HEK293 (cell line): ENCODE data around the gene ADAMTSL3.

Experiments
- CTCF ChIA-PET: fragments of 350-600 bp; formaldehyde crosslinking; extraction: SDS; loops from one replicate; lab custom pipeline; 2021; ENCODE audit warnings: antibody characterized with exemption; lab: Yijun Ruan, JAX
- POLR2A ChIA-PET: fragments of 300-600 bp; formaldehyde crosslinking; extraction: SDS; loops from one replicate; lab custom pipeline; 2020; ENCODE audit warnings: antibody characterized with exemption, inconsistent platforms; lab: Yijun Ruan, JAX
- H3K27ac ChIP-seq: fragments of 200-500 bp; sonication (Bioruptor generic); 2 replicates; pipeline ENCODE4 v1.5.1; 2014; ENCODE audit warnings: low read depth, low read length, control low read depth, inconsistent platforms; ENCODE audit errors: extremely low read depth
- H3K36me3 ChIP-seq, 2 experiments: fragments of 200-500 bp in 1 of 2; sonication (Bioruptor generic) in 1 of 2; 1 replicate in 1 of 2; 2 replicates in 1 of 2; pipeline ENCODE4 v1.5.1; 2014 to 2017; ENCODE audit warnings: inconsistent platforms in 2 of 2, low read length in 2 of 2; ENCODE audit not compliant: control insufficient read depth in 2 of 2, insufficient read depth in 1 of 2
- H3K4me1 ChIP-seq: fragments of 200-500 bp; sonication (Bioruptor generic); 2 replicates; pipeline ENCODE4 v1.5.1; 2014; ENCODE audit warnings: mild to moderate bottlenecking, low read length, inconsistent platforms; ENCODE audit not compliant: control insufficient read depth, insufficient read depth
- H3K4me3 ChIP-seq: 2 replicates; pipeline ENCODE4 v1.5.1; 2011; ENCODE audit warnings: low read depth, mild to moderate bottlenecking, control low read depth, low read length, moderate library complexity
- H3K9me3 ChIP-seq: fragments of 200-500 bp; sonication (Bioruptor generic); 2 replicates; pipeline ENCODE4 v1.5.1; 2014; ENCODE audit warnings: low read depth, low read length, inconsistent platforms; ENCODE audit not compliant: control insufficient read depth, insufficient read depth
- BCL11A ChIP-seq: fragments of 450-650 bp; formaldehyde crosslinking; IDR thresholded peaks from 2 replicates; pipeline ENCODE4 v1.5.1; 2016; ENCODE audit warnings: low read depth, missing biosample characterization, missing genetic modification characterization
- GLIS2 ChIP-seq: fragments of 450-650 bp; formaldehyde crosslinking; IDR thresholded peaks from 2 replicates; pipeline ENCODE4 v1.5.1; 2016; ENCODE audit warnings: missing biosample characterization, missing genetic modification characterization
- KLF8 ChIP-seq: fragments of 450-650 bp; formaldehyde crosslinking; IDR thresholded peaks from 2 replicates; pipeline ENCODE4 v1.5.1; 2016; ENCODE audit warnings: missing biosample characterization, missing genetic modification characterization
- KLF9 ChIP-seq: fragments of 450-650 bp; formaldehyde crosslinking; IDR thresholded peaks from 2 replicates; pipeline ENCODE4 v1.5.1; 2016; ENCODE audit warnings: missing biosample characterization, missing genetic modification characterization, low read depth
- OSR2 ChIP-seq: fragments of 450-650 bp; formaldehyde crosslinking; IDR thresholded peaks from 2 replicates; pipeline ENCODE4 v1.5.1; 2016; ENCODE audit warnings: missing biosample characterization, missing genetic modification characterization
- PRDM1 ChIP-seq: fragments of 450-650 bp; formaldehyde crosslinking; IDR thresholded peaks from 2 replicates; pipeline ENCODE4; 2016; ENCODE audit warnings: missing biosample characterization, missing genetic modification characterization
- RBAK ChIP-seq: fragments of 450-650 bp; formaldehyde crosslinking; IDR thresholded peaks from 2 replicates; pipeline ENCODE4 v1.5.1; 2016; ENCODE audit warnings: missing biosample characterization, missing genetic modification characterization
- REPIN1 ChIP-seq: fragments of 450-650 bp; formaldehyde crosslinking; IDR thresholded peaks from 2 replicates; pipeline ENCODE4 v1.5.1; 2017; ENCODE audit warnings: missing biosample characterization, missing genetic modification characterization, low read depth
- SCRT1 ChIP-seq: fragments of 450-650 bp; formaldehyde crosslinking; IDR thresholded peaks from 2 replicates; pipeline ENCODE4 v1.5.1; 2016; ENCODE audit warnings: missing biosample characterization, missing genetic modification characterization, borderline replicate concordance
- SP2 ChIP-seq: fragments of 450-650 bp; formaldehyde crosslinking; IDR thresholded peaks from 2 replicates; pipeline ENCODE4 v1.5.1; 2016; ENCODE audit warnings: missing biosample characterization, missing genetic modification characterization
- SP7 ChIP-seq: fragments of 450-650 bp; formaldehyde crosslinking; IDR thresholded peaks from 2 replicates; pipeline ENCODE4 v1.5.1; 2016; ENCODE audit warnings: missing biosample characterization, missing genetic modification characterization
- ZEB2 ChIP-seq: fragments of 450-650 bp; formaldehyde crosslinking; IDR thresholded peaks from 2 replicates; pipeline ENCODE4 v1.5.1; 2016; ENCODE audit warnings: missing biosample characterization, missing genetic modification characterization
- ZNF10 ChIP-seq: fragments of 450-650 bp; formaldehyde crosslinking; IDR thresholded peaks from 2 replicates; pipeline ENCODE4 v1.5.1; 2017; ENCODE audit warnings: missing biosample characterization, missing genetic modification characterization
- ZNF19 ChIP-seq: fragments of 450-650 bp; formaldehyde crosslinking; IDR thresholded peaks from 2 replicates; pipeline ENCODE4; 2016; ENCODE audit warnings: missing biosample characterization, missing genetic modification characterization, low read depth
- ZNF211 ChIP-seq: fragments of 450-650 bp; formaldehyde crosslinking; IDR thresholded peaks from 2 replicates; pipeline ENCODE4 v1.5.1; 2016; ENCODE audit warnings: low read depth, missing biosample characterization, missing genetic modification characterization
- ZNF560 ChIP-seq: fragments of 450-650 bp; formaldehyde crosslinking; IDR thresholded peaks from 2 replicates; pipeline ENCODE4 v1.5.1; 2017; ENCODE audit warnings: missing biosample characterization, missing genetic modification characterization, borderline replicate concordance
- ZNF610 ChIP-seq: fragments of 450-650 bp; formaldehyde crosslinking; IDR thresholded peaks from 2 replicates; pipeline ENCODE4 v1.5.1; 2016; ENCODE audit warnings: missing biosample characterization, missing genetic modification characterization, borderline replicate concordance
- ZNF621 ChIP-seq: fragments of 450-650 bp; formaldehyde crosslinking; IDR thresholded peaks from 2 replicates; pipeline ENCODE4 v1.5.1; 2017; ENCODE audit warnings: missing biosample characterization, missing genetic modification characterization
- ZNF624 ChIP-seq: fragments of 450-650 bp; formaldehyde crosslinking; IDR thresholded peaks from 2 replicates; pipeline ENCODE4 v1.5.1; 2017; ENCODE audit warnings: missing biosample characterization, missing genetic modification characterization
- ZNF701 ChIP-seq: fragments of 450-650 bp; formaldehyde crosslinking; IDR thresholded peaks from 2 replicates; pipeline ENCODE4 v1.5.1; 2016; ENCODE audit warnings: missing biosample characterization, missing genetic modification characterization
- TF ChIP-seq, protein P1 (sequence below): fragments of 450-650 bp; formaldehyde crosslinking; conservative IDR thresholded peaks from 2 replicates; pipeline ENCODE4 v1.5.1; 2016; ENCODE audit warnings: low read depth, missing biosample characterization, missing genetic modification characterization
- TF ChIP-seq, protein P2 (sequence below): fragments of 450-650 bp; formaldehyde crosslinking; IDR thresholded peaks from 2 replicates; pipeline ENCODE4 v1.5.1; 2016; ENCODE audit warnings: missing biosample characterization, missing genetic modification characterization
- TF ChIP-seq, protein P3 (sequence below): fragments of 450-650 bp; formaldehyde crosslinking; IDR thresholded peaks from 2 replicates; pipeline ENCODE4 v1.5.1; 2016; ENCODE audit warnings: missing biosample characterization, missing genetic modification characterization
- TF ChIP-seq, protein P4 (sequence below): fragments of 450-650 bp; formaldehyde crosslinking; IDR thresholded peaks from 2 replicates; pipeline ENCODE4 v1.5.1; 2016; ENCODE audit warnings: missing biosample characterization, missing genetic modification characterization
- TF ChIP-seq, protein P5 (sequence below): fragments of 450-650 bp; formaldehyde crosslinking; IDR thresholded peaks from 2 replicates; pipeline ENCODE4 v1.5.1; 2016; ENCODE audit warnings: missing biosample characterization, missing genetic modification characterization

ADAMTSL3 gene

DNA sequence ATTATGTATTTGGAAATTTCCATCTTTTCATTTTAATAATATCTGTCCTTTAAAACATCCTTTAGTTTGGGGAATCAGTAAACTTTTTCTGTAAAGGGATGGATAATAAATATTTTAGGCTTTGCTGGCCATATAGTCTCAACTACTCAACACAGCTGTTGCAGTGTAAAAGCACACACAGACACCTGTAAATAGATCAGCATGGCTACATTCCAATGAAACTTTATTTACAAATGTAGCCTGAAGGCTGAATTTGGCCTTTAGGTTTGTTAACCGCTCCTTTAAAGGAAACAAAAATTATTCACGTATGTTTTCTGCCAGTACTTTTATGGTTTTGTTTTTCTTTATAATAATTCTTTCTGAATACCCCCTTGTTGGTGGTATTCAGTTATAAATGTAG lies 184.8 kb downstream of the ADAMTSL3 start (continued):
- TF ChIP-seq, protein P1, sequence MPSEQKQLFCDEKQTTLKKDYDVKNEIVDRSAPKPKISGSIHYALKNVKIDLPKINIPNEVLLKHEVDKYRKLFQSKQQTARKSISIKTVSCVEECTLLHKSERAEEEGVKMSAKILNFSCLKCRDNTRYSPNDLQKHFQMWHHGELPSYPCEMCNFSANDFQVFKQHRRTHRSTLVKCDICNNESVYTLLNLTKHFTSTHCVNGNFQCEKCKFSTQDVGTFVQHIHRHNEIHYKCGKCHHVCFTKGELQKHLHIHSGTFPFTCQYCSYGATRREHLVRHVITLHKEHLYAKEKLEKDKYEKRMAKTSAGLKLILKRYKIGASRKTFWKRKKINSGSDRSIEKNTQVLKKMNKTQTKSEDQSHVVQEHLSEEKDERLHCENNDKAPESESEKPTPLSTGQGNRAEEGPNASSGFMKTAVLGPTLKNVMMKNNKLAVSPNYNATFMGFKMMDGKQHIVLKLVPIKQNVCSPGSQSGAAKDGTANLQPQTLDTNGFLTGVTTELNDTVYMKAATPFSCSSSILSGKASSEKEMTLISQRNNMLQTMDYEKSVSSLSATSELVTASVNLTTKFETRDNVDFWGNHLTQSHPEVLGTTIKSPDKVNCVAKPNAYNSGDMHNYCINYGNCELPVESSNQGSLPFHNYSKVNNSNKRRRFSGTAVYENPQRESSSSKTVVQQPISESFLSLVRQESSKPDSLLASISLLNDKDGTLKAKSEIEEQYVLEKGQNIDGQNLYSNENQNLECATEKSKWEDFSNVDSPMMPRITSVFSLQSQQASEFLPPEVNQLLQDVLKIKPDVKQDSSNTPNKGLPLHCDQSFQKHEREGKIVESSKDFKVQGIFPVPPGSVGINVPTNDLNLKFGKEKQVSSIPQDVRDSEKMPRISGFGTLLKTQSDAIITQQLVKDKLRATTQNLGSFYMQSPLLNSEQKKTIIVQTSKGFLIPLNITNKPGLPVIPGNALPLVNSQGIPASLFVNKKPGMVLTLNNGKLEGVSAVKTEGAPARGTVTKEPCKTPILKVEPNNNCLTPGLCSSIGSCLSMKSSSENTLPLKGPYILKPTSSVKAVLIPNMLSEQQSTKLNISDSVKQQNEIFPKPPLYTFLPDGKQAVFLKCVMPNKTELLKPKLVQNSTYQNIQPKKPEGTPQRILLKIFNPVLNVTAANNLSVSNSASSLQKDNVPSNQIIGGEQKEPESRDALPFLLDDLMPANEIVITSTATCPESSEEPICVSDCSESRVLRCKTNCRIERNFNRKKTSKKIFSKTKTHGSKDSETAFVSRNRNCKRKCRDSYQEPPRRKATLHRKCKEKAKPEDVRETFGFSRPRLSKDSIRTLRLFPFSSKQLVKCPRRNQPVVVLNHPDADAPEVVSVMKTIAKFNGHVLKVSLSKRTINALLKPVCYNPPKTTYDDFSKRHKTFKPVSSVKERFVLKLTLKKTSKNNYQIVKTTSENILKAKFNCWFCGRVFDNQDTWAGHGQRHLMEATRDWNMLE (tag by site-specific recombination) = no peak
- no peak for TF ChIP-seq KLF8
- no peak for TF ChIP-seq RBAK (tag by site-specific recombination)
- no peak for TF ChIP-seq ZNF624 (tag by site-specific recombination)
- TF ChIP-seq ZNF621 (tag by site-specific recombination) = no peak
- TF ChIP-seq, protein P2, sequence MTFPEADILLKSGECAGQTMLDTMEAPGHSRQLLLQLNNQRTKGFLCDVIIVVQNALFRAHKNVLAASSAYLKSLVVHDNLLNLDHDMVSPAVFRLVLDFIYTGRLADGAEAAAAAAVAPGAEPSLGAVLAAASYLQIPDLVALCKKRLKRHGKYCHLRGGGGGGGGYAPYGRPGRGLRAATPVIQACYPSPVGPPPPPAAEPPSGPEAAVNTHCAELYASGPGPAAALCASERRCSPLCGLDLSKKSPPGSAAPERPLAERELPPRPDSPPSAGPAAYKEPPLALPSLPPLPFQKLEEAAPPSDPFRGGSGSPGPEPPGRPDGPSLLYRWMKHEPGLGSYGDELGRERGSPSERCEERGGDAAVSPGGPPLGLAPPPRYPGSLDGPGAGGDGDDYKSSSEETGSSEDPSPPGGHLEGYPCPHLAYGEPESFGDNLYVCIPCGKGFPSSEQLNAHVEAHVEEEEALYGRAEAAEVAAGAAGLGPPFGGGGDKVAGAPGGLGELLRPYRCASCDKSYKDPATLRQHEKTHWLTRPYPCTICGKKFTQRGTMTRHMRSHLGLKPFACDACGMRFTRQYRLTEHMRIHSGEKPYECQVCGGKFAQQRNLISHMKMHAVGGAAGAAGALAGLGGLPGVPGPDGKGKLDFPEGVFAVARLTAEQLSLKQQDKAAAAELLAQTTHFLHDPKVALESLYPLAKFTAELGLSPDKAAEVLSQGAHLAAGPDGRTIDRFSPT (tag by site-specific recombination) = no peak
- no peak for TF ChIP-seq BCL11A (tag by site-specific recombination)
- TF ChIP-seq PRDM1 (tag by site-specific recombination) = no peak
- no peak for TF ChIP-seq ZEB2 (tag by site-specific recombination)
- no peak for TF ChIP-seq ZNF10
- TF ChIP-seq OSR2 (tag by site-specific recombination) = no peak

DNA sequence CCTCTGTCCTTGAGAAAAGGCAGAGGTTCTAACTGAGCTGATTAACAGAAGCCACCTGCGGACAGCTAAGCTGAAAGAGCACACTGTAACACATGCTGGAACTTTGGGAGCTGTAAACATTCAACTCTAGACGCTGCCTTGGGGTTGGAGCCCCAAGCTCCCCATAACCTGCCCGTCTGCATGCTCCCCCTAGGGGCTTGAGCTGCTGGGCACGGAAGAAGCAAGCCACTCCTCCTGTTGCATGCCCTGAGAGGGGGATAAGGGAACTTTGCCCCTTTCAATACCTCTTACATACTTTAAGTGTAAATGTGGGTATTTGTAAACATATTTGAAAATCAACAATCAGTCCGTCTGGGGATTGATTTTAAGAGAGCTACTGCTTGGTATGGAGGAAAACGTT lies 188.4 kb downstream of the ADAMTSL3 start:
- no peak for TF ChIP-seq SP2
- TF ChIP-seq ZNF701 (tag by site-specific recombination) = no peak
- no peak for TF ChIP-seq SP7 (tag by site-specific recombination)
- no peak for TF ChIP-seq KLF9
- TF ChIP-seq, protein P3, sequence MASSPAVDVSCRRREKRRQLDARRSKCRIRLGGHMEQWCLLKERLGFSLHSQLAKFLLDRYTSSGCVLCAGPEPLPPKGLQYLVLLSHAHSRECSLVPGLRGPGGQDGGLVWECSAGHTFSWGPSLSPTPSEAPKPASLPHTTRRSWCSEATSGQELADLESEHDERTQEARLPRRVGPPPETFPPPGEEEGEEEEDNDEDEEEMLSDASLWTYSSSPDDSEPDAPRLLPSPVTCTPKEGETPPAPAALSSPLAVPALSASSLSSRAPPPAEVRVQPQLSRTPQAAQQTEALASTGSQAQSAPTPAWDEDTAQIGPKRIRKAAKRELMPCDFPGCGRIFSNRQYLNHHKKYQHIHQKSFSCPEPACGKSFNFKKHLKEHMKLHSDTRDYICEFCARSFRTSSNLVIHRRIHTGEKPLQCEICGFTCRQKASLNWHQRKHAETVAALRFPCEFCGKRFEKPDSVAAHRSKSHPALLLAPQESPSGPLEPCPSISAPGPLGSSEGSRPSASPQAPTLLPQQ (tag by site-specific recombination) = no peak
- no peak for TF ChIP-seq REPIN1 (tag by site-specific recombination)
- Histone ChIP-seq H3K27ac (no peak overlapping the region), H3K4me3 (no peak overlapping the region), H3K4me1 (no peaks in the 10 kb centered on the region), H3K9me3 (no peaks in the 10 kb centered on the region), H3K36me3 (no peaks in the 10 kb centered on the region)
- ChIA-PET CTCF (interaction anchor here (0.6 to 1.1 kb wide), 3 partner anchors 12 to 184 kb away, joined by 3 to 4 read pairs (median 3); no protein-coding TSS in a partner anchor), POLR2A (no interaction called here)

DNA sequence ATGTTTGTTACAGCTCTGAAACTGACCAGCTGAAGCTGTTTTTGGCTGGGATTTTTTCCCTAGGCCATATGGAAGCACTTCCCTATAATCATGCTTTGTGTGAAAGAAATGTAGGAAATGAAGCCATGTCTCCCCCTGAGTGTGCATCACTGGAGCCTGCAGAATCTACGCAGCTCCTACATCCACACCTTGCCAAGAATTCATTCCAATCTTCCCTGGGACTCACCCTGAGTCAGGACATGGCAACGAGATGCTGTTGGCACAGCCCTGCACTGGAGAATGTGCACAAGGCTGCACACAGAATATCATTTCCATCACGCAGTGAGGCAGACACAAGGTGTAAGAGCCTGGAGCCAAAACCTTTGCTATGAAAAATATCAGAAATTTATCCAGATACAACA lies 189.5 kb downstream of the ADAMTSL3 start:
- POLR2A ChIA-PET = no interaction called here
- CTCF ChIA-PET = interaction anchor here (0.6 to 1.1 kb wide), 2 partner anchors 278 to 285 kb away, joined by 3 to 4 read pairs; no protein-coding TSS in a partner anchor
- no peaks in the 10 kb centered on the region for H3K36me3 ChIP-seq
- H3K9me3 ChIP-seq = no peaks in the 10 kb centered on the region
- no peaks in the 10 kb centered on the region for H3K4me1 ChIP-seq
- H3K4me3 ChIP-seq = no peak overlapping the region
- no peak overlapping the region for H3K27ac ChIP-seq
- TF ChIP-seq SCRT1 (tag by site-specific recombination) = no peak
- TF ChIP-seq, protein P4, sequence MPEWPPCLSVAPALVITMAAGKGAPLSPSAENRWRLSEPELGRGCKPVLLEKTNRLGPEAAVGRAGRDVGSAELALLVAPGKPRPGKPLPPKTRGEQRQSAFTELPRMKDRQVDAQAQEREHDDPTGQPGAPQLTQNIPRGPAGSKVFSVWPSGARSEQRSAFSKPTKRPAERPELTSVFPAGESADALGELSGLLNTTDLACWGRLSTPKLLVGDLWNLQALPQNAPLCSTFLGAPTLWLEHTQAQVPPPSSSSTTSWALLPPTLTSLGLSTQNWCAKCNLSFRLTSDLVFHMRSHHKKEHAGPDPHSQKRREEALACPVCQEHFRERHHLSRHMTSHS (tag by site-specific recombination) = no peak
- TF ChIP-seq, protein P5, sequence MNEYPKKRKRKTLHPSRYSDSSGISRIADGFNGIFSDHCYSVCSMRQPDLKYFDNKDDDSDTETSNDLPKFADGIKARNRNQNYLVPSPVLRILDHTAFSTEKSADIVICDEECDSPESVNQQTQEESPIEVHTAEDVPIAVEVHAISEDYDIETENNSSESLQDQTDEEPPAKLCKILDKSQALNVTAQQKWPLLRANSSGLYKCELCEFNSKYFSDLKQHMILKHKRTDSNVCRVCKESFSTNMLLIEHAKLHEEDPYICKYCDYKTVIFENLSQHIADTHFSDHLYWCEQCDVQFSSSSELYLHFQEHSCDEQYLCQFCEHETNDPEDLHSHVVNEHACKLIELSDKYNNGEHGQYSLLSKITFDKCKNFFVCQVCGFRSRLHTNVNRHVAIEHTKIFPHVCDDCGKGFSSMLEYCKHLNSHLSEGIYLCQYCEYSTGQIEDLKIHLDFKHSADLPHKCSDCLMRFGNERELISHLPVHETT = no peak
- TF ChIP-seq ZNF560 (tag by site-specific recombination) = no peak
- TF ChIP-seq ZNF19 (tag by site-specific recombination) = no peak
- TF ChIP-seq ZNF211 (tag by site-specific recombination) = no peak
- TF ChIP-seq GLIS2 (tag by site-specific recombination) = no peak
- TF ChIP-seq ZNF610 (tag by site-specific recombination) = no peak
